GM20431 (cell line): ENCODE results near the gene BDH2.

Experiments
- in situ Hi-C: fragments of 300-500 bp; cut with MseI, MboI; formaldehyde crosslinking; loops from one replicate; pipeline ENCODE4 v1.15.0; 2020; ENCODE audit warnings: low sequenced_read_pairs; ENCODE audit not compliant: unreplicated experiment

BDH2 gene

DNA sequence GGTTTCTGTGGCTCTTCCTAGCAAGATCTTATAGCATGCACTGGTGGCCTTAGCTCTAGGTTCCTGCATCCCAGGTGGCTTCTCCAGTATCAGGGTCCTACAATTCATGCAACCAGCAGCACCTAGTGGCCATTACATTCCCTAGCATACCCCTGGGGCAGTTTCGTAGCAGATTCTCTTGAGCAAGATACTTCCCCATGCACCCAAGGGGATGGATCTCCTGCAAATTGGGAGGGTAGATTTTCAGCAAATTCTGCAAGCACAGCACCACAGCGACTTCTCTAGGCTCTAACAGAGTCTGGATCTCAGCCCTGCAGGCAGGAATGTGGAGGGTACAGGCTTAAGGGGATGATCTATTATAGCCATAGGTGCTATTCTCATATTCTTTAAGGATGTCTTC lies 67.1 kb downstream of the BDH2 start:
- in situ Hi-C loops, result no loop called here

- in situ Hi-C loops, result no loop called here
These were observed 68.8 kb downstream of the BDH2 start for GRCh38 chr4:103030791-103031190.

DNA sequence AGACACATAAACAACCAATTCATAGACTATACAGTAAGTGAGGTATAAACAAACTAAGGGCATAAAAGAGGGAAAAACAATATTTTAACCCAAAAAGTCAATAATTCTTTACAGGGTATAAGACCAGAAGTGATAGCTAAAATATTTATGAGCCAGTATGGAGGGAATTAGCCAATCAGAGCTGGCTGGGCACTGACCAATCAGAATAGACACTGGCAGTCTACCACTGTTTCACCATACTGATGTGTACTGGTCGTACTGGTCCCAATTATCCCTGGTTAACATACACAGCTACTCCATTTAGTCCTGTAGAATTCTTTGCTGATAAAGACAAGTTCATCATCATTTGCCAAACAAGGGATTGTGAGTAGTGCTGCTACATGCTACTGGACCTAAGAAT lies 70.3 kb downstream of the BDH2 start:
- in situ Hi-C loops, result no loop called here
